ENCODE results near the gene GAS7.

Gene GAS7

DNA sequence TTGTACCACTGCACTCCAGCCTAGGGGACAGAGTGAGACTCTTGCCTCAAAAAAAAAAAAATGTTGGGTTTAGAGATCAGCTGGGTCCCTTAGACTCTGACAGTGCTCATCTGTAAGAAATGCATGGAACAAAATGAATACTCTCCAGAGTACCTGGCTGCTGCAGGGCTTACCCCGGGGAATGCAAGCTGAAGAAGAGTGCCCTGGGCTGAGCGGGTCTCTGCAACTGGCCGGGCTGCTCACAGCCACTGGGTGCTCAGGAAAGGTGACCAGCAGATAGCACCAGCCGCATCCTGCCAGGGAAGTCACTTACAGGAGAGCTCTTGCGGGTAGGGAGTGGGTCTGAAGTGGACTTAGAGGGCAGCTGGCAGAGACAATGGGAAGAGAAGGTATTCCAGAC, 82.1 kb downstream of the GAS7 start:
- no peak overlapping the region for H3K27ac ChIP-seq (ENCODE audit: low read depth in 2 of 2, low read length in 2 of 2)

GRCh38 chr17:10115536-10115932, 82.9 kb downstream of the GAS7 start:
- Histone ChIP-seq H3K9me3 (ENCODE audit: control insufficient read depth in 2 of 2, low read length in 2 of 2) (no peaks in the 10 kb centered on the region), H3K4me3 (ENCODE audit: low read length in 2 of 2) (no peak overlapping the region), H3K27me3 (ENCODE audit: control insufficient read depth in 2 of 2, insufficient read depth in 2 of 2, low read length in 2 of 2) (no peaks in the 10 kb centered on the region), H3K27ac (ENCODE audit: low read depth in 2 of 2, low read length in 2 of 2) (peak overlapping the region; percentile 53 to 84), H3K4me1 (ENCODE audit: control insufficient read depth in 2 of 2, insufficient read depth in 2 of 2, low read length in 2 of 2) (peaks cover 21 to 33% of the 10 kb centered on the region in 2 donors), H3K9ac (ENCODE audit: low read depth in 1 of 2, low read length in 2 of 2) (no peak overlapping the region), H3K36me3 (ENCODE audit: control insufficient read depth in 2 of 2, insufficient read depth in 2 of 2, low read length in 2 of 2) (no peaks in the 10 kb centered on the region)

More for the DNA sequence above, 82.1 kb downstream of the GAS7 start:
- Histone ChIP-seq H3K27me3 (ENCODE audit: control insufficient read depth in 2 of 2, insufficient read depth in 2 of 2, low read length in 2 of 2) (no peaks in the 10 kb centered on the region), H3K4me3 (ENCODE audit: low read length in 2 of 2) (no peak overlapping the region), H3K4me1 (ENCODE audit: control insufficient read depth in 2 of 2, insufficient read depth in 2 of 2, low read length in 2 of 2) (peaks cover 24 to 36% of the 10 kb centered on the region in 2 donors), H3K9me3 (ENCODE audit: control insufficient read depth in 2 of 2, low read length in 2 of 2) (no peaks in the 10 kb centered on the region), H3K9ac (ENCODE audit: low read depth in 1 of 2, low read length in 2 of 2) (no peak overlapping the region), H3K36me3 (ENCODE audit: control insufficient read depth in 2 of 2, insufficient read depth in 2 of 2, low read length in 2 of 2) (no peaks in the 10 kb centered on the region)

GRCh38 chr17:10114931-10115535, 83.4 kb downstream of the GAS7 start:
- Histone ChIP-seq H3K9ac (ENCODE audit: low read depth in 1 of 2, low read length in 2 of 2) (peak overlapping the region; percentile 14 to 38), H3K4me3 (ENCODE audit: low read length in 2 of 2) (no peak overlapping the region), H3K4me1 (ENCODE audit: control insufficient read depth in 2 of 2, insufficient read depth in 2 of 2, low read length in 2 of 2) (peaks cover 18 to 28% of the 10 kb centered on the region in 2 donors)

DNA sequence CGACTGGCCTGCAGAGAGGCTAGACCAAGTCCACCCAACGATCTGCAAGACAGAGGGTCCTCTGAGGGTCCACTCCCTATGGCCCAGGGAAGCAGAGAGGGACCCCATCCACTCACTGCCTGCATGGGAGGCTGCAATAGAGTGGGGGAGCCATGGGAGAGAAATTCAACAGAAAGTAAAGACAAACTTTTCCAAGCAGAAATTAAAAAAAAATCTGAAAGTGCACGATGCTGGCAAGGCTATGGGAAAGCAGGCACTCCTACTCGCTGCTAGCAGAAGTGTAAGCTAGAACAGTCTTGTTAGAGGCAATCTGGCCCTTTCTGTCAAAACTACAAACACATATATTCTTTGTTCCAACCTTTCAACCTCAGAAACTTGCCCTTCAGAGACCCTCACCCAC, 85.4 kb downstream of the GAS7 start:
- Histone ChIP-seq H3K36me3 (ENCODE audit: control insufficient read depth in 2 of 2, insufficient read depth in 2 of 2, low read length in 2 of 2) (no peaks in the 10 kb centered on the region), H3K9ac (ENCODE audit: low read depth in 1 of 2, low read length in 2 of 2) (no peak overlapping the region), H3K27ac (ENCODE audit: low read depth in 2 of 2, low read length in 2 of 2) (no peak overlapping the region), H3K27me3 (ENCODE audit: control insufficient read depth in 2 of 2, insufficient read depth in 2 of 2, low read length in 2 of 2) (no peaks in the 10 kb centered on the region), H3K4me3 (ENCODE audit: low read length in 2 of 2) (no peak overlapping the region), H3K4me1 (ENCODE audit: control insufficient read depth in 2 of 2, insufficient read depth in 2 of 2, low read length in 2 of 2) (peaks cover 13 to 18% of the 10 kb centered on the region in 2 donors), H3K9me3 (ENCODE audit: control insufficient read depth in 2 of 2, low read length in 2 of 2) (no peaks in the 10 kb centered on the region)

More at GRCh38 chr17:10114931-10115535, 83.4 kb downstream of the GAS7 start:
- Histone ChIP-seq H3K36me3 (ENCODE audit: control insufficient read depth in 2 of 2, insufficient read depth in 2 of 2, low read length in 2 of 2) (no peaks in the 10 kb centered on the region), H3K27me3 (ENCODE audit: control insufficient read depth in 2 of 2, insufficient read depth in 2 of 2, low read length in 2 of 2) (no peaks in the 10 kb centered on the region), H3K9me3 (ENCODE audit: control insufficient read depth in 2 of 2, low read length in 2 of 2) (no peaks in the 10 kb centered on the region), H3K27ac (ENCODE audit: low read depth in 2 of 2, low read length in 2 of 2) (peak overlapping the region; percentile 84 to 85)

GRCh38 chr17:10111907-10112452, 86.4 kb downstream of the GAS7 start:
- Histone ChIP-seq H3K27me3 (ENCODE audit: control insufficient read depth in 2 of 2, insufficient read depth in 2 of 2, low read length in 2 of 2) (no peaks in the 10 kb centered on the region), H3K36me3 (ENCODE audit: control insufficient read depth in 2 of 2, insufficient read depth in 2 of 2, low read length in 2 of 2) (no peaks in the 10 kb centered on the region), H3K27ac (ENCODE audit: low read depth in 2 of 2, low read length in 2 of 2) (no peak overlapping the region), H3K4me1 (ENCODE audit: control insufficient read depth in 2 of 2, insufficient read depth in 2 of 2, low read length in 2 of 2) (peaks cover 13 to 14% of the 10 kb centered on the region in 2 donors), H3K9me3 (ENCODE audit: control insufficient read depth in 2 of 2, low read length in 2 of 2) (no peaks in the 10 kb centered on the region), H3K9ac (ENCODE audit: low read depth in 1 of 2, low read length in 2 of 2) (no peak overlapping the region), H3K4me3 (ENCODE audit: low read length in 2 of 2) (no peak overlapping the region)

- H3K9me3 ChIP-seq (ENCODE audit: control insufficient read depth in 2 of 2, low read length in 2 of 2) = no peaks in the 10 kb centered on the region
- no peaks in the 10 kb centered on the region for H3K36me3 ChIP-seq (ENCODE audit: control insufficient read depth in 2 of 2, insufficient read depth in 2 of 2, low read length in 2 of 2)
- no peak overlapping the region for H3K9ac ChIP-seq (ENCODE audit: low read depth in 1 of 2, low read length in 2 of 2)
- H3K4me3 ChIP-seq (ENCODE audit: low read length in 2 of 2) = no peak overlapping the region
- peaks cover 1 to 2% of the 10 kb centered on the region in 2 donors for H3K4me1 ChIP-seq (ENCODE audit: control insufficient read depth in 2 of 2, insufficient read depth in 2 of 2, low read length in 2 of 2)
- H3K27me3 ChIP-seq (ENCODE audit: control insufficient read depth in 2 of 2, insufficient read depth in 2 of 2, low read length in 2 of 2) = peaks cover 0 to 2% of the 10 kb centered on the region in 2 donors
- H3K27ac ChIP-seq (ENCODE audit: low read depth in 2 of 2, low read length in 2 of 2) = no peak overlapping the region
Measured at GRCh38 chr17:10109146-10109545, 89.3 kb downstream of the GAS7 start.

DNA sequence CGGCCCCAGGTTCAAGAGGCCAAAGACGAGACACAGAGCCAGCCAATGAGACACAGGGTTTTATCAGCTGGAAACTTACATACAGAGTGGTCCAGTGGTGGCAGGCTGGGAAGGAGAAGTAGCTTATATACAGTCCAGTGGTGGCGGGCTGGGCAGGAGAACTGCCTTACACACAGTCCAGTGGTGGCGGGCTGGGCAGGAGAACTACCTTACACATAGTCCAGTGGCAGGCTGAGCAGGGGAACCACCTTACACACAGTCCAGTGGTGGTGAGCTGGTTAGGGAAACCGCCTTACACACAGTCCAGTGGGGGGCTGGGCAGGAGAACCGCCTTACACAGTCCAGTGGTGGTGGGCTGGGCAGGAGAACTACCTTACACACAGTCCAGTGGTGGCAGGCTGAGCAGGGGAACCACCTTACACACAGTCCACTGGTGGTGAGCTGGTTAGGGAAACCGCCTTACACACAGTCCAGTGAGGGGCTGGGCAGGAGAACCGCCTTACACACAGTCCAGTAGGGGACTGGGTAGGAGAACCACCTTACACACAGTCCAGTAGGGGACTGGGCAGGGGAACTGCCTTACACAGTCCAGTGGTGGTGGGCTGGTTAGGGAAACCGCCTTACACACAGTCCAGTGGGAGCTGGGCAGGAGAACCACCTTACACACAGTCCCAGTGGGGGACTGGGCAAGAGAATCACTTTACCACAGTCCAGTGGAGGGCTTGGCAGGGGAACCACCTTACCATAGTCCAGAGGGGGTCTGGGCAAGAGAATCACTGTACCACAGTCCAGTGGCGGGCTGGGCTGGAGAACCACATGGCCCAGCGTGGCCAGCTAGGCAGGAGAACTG, 90.9 kb downstream of the GAS7 start:
- H3K9me3 ChIP-seq (ENCODE audit: control insufficient read depth in 2 of 2, low read length in 2 of 2) = no peaks in the 10 kb centered on the region
- H3K27me3 ChIP-seq (ENCODE audit: control insufficient read depth in 2 of 2, insufficient read depth in 2 of 2, low read length in 2 of 2) = peaks cover 0 to 2% of the 10 kb centered on the region in 2 donors
- H3K36me3 ChIP-seq (ENCODE audit: control insufficient read depth in 2 of 2, insufficient read depth in 2 of 2, low read length in 2 of 2) = no peaks in the 10 kb centered on the region
- no peak overlapping the region for H3K27ac ChIP-seq (ENCODE audit: low read depth in 2 of 2, low read length in 2 of 2)
- H3K9ac ChIP-seq (ENCODE audit: low read depth in 1 of 2, low read length in 2 of 2) = no peak overlapping the region
- no peak overlapping the region for H3K4me3 ChIP-seq (ENCODE audit: low read length in 2 of 2)
- no peaks in the 10 kb centered on the region for H3K4me1 ChIP-seq (ENCODE audit: control insufficient read depth in 2 of 2, insufficient read depth in 2 of 2, low read length in 2 of 2)

- no peak overlapping the region for H3K9ac ChIP-seq (ENCODE audit: low read depth in 1 of 2, low read length in 2 of 2)
Measured at GRCh38 chr17:10106067-10106466, 92.3 kb downstream of the GAS7 start.

GRCh38 chr17:10105513-10106001, 92.8 kb downstream of the GAS7 start:
- no peak overlapping the region for H3K27ac ChIP-seq (ENCODE audit: low read depth in 2 of 2, low read length in 2 of 2)
- no peak overlapping the region for H3K9ac ChIP-seq (ENCODE audit: low read depth in 1 of 2, low read length in 2 of 2)
- no peaks in the 10 kb centered on the region for H3K9me3 ChIP-seq (ENCODE audit: control insufficient read depth in 2 of 2, low read length in 2 of 2)
- H3K27me3 ChIP-seq (ENCODE audit: control insufficient read depth in 2 of 2, insufficient read depth in 2 of 2, low read length in 2 of 2) = peaks cover 0 to 2% of the 10 kb centered on the region in 2 donors
- no peaks in the 10 kb centered on the region for H3K36me3 ChIP-seq (ENCODE audit: control insufficient read depth in 2 of 2, insufficient read depth in 2 of 2, low read length in 2 of 2)
- H3K4me1 ChIP-seq (ENCODE audit: control insufficient read depth in 2 of 2, insufficient read depth in 2 of 2, low read length in 2 of 2) = no peaks in the 10 kb centered on the region
- no peak overlapping the region for H3K4me3 ChIP-seq (ENCODE audit: low read length in 2 of 2)

More at GRCh38 chr17:10106067-10106466, 92.3 kb downstream of the GAS7 start:
- Histone ChIP-seq H3K4me1 (ENCODE audit: control insufficient read depth in 2 of 2, insufficient read depth in 2 of 2, low read length in 2 of 2) (no peaks in the 10 kb centered on the region), H3K27me3 (ENCODE audit: control insufficient read depth in 2 of 2, insufficient read depth in 2 of 2, low read length in 2 of 2) (peaks cover 0 to 2% of the 10 kb centered on the region in 2 donors), H3K36me3 (ENCODE audit: control insufficient read depth in 2 of 2, insufficient read depth in 2 of 2, low read length in 2 of 2) (no peaks in the 10 kb centered on the region), H3K27ac (ENCODE audit: low read depth in 2 of 2, low read length in 2 of 2) (no peak overlapping the region), H3K9me3 (ENCODE audit: control insufficient read depth in 2 of 2, low read length in 2 of 2) (no peaks in the 10 kb centered on the region), H3K4me3 (ENCODE audit: low read length in 2 of 2) (no peak overlapping the region)

GRCh38 chr17:10103712-10104111, 94.7 kb downstream of the GAS7 start:
- Histone ChIP-seq H3K4me1 (ENCODE audit: control insufficient read depth in 2 of 2, insufficient read depth in 2 of 2, low read length in 2 of 2) (no peaks in the 10 kb centered on the region), H3K9ac (ENCODE audit: low read depth in 1 of 2, low read length in 2 of 2) (no peak overlapping the region), H3K27ac (ENCODE audit: low read depth in 2 of 2, low read length in 2 of 2) (no peak overlapping the region), H3K27me3 (ENCODE audit: control insufficient read depth in 2 of 2, insufficient read depth in 2 of 2, low read length in 2 of 2) (peaks cover 0 to 2% of the 10 kb centered on the region in 2 donors), H3K4me3 (ENCODE audit: low read length in 2 of 2) (no peak overlapping the region), H3K9me3 (ENCODE audit: control insufficient read depth in 2 of 2, low read length in 2 of 2) (no peaks in the 10 kb centered on the region), H3K36me3 (ENCODE audit: control insufficient read depth in 2 of 2, insufficient read depth in 2 of 2, low read length in 2 of 2) (no peaks in the 10 kb centered on the region)
